Measurements from ENCODE around the gene TCEA2.

The TCEA2 gene

DNA sequence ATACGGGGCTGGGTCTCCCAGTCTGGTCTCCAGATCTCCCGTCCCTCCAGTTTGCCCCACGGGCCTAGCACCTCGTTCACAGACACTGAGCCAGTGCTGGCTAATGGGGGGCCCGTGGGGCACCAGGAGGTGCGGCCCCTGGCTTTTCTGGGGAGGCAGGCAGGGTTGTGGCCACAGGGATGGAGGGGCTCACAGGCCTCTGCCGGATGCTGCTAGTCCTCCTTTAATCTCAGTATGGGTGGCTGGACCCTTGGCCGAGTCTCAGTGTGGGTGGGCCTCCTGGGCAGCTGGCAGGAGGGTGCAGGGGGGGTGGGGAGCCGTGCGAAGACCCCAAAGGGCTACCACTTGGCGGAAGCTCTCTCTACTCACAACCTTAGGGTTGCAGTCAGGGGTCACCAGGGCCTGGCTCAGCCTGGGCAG is 12.0 kb upstream of the TCEA2 start:
- peaks cover 18% of the 10 kb centered on the region for H3K27me3 ChIP-seq (replicated peaks)
- in situ Hi-C loops (cut with HindIII; ENCODE audit: low pct_ligation_motif_present, low sequenced_read_pairs) = no loop called here

DNA sequence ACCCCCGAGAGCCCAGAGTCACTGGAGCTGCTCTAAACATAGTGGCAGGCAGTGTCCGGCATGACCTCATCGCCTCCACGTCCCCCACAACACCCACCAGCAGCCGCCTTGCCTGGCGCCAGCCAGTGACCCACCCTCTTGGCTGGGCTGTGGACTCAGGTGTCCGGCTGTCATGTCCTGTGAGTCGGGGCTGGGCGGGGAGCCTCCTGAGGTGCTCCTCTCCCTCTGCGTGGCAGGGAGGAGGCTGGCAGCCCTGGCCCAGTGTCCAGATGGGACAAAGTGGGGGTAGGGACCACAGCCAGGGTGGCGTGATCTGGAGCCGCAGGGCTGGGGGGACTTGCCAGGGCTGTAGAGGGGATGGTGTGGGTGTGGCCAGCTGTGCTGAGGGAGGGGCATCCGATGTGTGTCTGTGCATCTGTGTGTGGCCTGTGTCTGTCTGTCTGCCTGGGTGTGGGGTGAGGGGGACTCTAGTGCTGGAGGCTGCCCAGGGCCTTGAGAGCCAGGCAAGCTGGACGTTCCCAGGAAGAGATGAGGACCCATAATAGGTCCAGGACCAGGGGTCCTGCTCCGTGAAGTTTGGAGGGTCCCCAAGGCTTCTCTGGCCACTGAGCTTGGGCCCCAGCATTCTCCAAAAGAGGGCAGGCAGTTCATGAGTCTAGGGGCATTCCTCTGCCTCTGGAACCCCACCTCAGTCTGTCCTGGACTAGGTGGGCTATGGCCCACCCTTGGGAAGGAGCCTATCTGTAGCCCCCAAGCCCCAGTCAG is 11.3 kb upstream of the TCEA2 start:
- in situ Hi-C loops (cut with HindIII; ENCODE audit: low pct_ligation_motif_present, low sequenced_read_pairs) = no loop called here
- no peak for TF ChIP-seq CTCF (IDR thresholded peaks at IDR 0.05; ENCODE audit: low read depth, low read length, missing control alignments)
- no peak for DNase-seq
- Histone ChIP-seq H3K27ac (no peak overlapping the region), H3K4me3 (ENCODE audit: low read depth, low read length) (no peak overlapping the region), H3K27me3 (replicated peaks) (peaks cover 13% of the 10 kb centered on the region), H3K36me3 (replicated peaks) (no peaks in the 10 kb centered on the region)

More for the DNA sequence above, 12.0 kb upstream of the TCEA2 start:
- H3K36me3 ChIP-seq (replicated peaks) = no peaks in the 10 kb centered on the region
- no peak overlapping the region for H3K4me3 ChIP-seq (ENCODE audit: low read depth, low read length)
- no peak for DNase-seq
- TF ChIP-seq CTCF (IDR thresholded peaks at IDR 0.05; ENCODE audit: low read depth, low read length, missing control alignments) = no peak
- no peak overlapping the region for H3K27ac ChIP-seq

DNA sequence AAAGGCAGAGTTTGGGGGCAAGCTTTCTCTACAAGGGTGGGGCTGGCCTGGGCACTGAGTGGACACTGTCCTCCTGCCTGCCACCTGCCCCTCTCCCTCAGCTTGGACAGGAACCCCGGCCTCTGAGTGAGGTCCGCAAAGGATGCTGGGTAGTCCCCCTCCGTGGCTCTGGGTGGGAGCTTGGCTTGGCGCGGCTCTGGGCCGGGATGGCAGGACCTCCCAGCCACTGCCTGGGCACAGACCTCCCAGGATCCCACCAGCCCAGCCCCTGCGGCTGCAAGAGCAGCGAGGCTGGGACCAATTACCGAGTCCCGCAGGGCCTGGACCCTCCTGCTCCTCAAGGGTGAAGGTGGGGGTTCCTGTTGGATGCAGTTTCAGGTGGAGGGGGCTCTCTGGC is 10.7 kb upstream of the TCEA2 start:
- TF ChIP-seq CTCF (IDR thresholded peaks at IDR 0.05; ENCODE audit: low read depth, low read length, missing control alignments) = no peak
- no peak for DNase-seq
- in situ Hi-C loops (cut with HindIII; ENCODE audit: low pct_ligation_motif_present, low sequenced_read_pairs) = no loop called here
- peaks cover 13% of the 10 kb centered on the region for H3K27me3 ChIP-seq (replicated peaks)
- H3K36me3 ChIP-seq (replicated peaks) = no peaks in the 10 kb centered on the region
- H3K4me3 ChIP-seq (ENCODE audit: low read depth, low read length) = no peak overlapping the region
- H3K27ac ChIP-seq = no peak overlapping the region

GRCh38 chr20:64052987-64053840 is 9.8 kb upstream of the TCEA2 start:
- Histone ChIP-seq H3K27ac (no peak overlapping the region), H3K4me3 (ENCODE audit: low read depth, low read length) (no peak overlapping the region), H3K27me3 (replicated peaks) (peaks cover 7% of the 10 kb centered on the region), H3K36me3 (replicated peaks) (no peaks in the 10 kb centered on the region)
- DNase-seq = no peak
- in situ Hi-C loops (cut with HindIII; ENCODE audit: low pct_ligation_motif_present, low sequenced_read_pairs) = no loop called here
- TF ChIP-seq CTCF (IDR thresholded peaks at IDR 0.05; ENCODE audit: low read depth, low read length, missing control alignments) = no peak

GRCh38 chr20:64053841-64054661 is 8.9 kb upstream of the TCEA2 start:
- in situ Hi-C loops (cut with HindIII; ENCODE audit: low pct_ligation_motif_present, low sequenced_read_pairs) = no loop called here
- peak; percentile 54 for TF ChIP-seq CTCF (IDR thresholded peaks at IDR 0.05; ENCODE audit: low read depth, low read length, missing control alignments)
- Histone ChIP-seq H3K36me3 (replicated peaks) (no peaks in the 10 kb centered on the region), H3K27me3 (replicated peaks) (peaks cover 2% of the 10 kb centered on the region), H3K27ac (no peak overlapping the region), H3K4me3 (ENCODE audit: low read depth, low read length) (no peak overlapping the region)
- DNase-seq = no peak

Data from brain microvascular endothelial cell (primary cell).